ENCODE data around the gene TSC22D4.

Gene TSC22D4

GRCh38 chr7:100432621-100433275, 46.3 kb downstream of the TSC22D4 start:
- TF ChIP-seq, protein P1, sequence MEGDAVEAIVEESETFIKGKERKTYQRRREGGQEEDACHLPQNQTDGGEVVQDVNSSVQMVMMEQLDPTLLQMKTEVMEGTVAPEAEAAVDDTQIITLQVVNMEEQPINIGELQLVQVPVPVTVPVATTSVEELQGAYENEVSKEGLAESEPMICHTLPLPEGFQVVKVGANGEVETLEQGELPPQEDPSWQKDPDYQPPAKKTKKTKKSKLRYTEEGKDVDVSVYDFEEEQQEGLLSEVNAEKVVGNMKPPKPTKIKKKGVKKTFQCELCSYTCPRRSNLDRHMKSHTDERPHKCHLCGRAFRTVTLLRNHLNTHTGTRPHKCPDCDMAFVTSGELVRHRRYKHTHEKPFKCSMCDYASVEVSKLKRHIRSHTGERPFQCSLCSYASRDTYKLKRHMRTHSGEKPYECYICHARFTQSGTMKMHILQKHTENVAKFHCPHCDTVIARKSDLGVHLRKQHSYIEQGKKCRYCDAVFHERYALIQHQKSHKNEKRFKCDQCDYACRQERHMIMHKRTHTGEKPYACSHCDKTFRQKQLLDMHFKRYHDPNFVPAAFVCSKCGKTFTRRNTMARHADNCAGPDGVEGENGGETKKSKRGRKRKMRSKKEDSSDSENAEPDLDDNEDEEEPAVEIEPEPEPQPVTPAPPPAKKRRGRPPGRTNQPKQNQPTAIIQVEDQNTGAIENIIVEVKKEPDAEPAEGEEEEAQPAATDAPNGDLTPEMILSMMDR (IDR thresholded peaks at IDR 0.05; ENCODE audit: low read length, missing control alignments) = no peak
- peak overlapping the region; percentile 10 for H3K4me3 ChIP-seq (replicated peaks; ENCODE audit: low read depth, low read length)
- DNase-seq (ENCODE audit: low read depth) = no peak

GRCh38 chr7:100432053-100432452, 47.0 kb downstream of the TSC22D4 start:
- peak overlapping the region; percentile 74 for H3K4me3 ChIP-seq (replicated peaks; ENCODE audit: low read depth, low read length)
- DNase-seq (ENCODE audit: low read depth) = no peak
- TF ChIP-seq, protein P1 (IDR thresholded peaks at IDR 0.05; ENCODE audit: low read length, missing control alignments) = no peak

DNA sequence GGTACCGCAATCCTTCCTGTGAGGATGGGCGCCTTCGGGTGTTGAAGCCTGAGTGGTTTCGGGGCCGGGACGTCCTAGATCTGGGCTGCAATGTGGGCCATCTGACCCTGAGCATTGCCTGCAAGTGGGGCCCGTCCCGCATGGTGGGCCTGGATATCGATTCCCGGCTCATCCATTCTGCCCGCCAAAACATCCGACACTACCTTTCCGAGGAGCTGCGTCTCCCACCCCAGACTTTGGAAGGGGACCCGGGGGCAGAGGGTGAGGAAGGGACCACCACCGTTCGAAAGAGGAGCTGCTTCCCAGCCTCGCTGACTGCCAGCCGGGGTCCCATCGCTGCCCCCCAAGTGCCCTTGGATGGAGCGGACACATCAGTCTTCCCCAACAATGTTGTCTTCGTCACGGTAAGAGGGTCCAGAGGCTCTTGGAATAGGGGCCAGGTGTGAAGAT, 47.7 kb downstream of the TSC22D4 start:
- TF ChIP-seq, protein P1 (IDR thresholded peaks at IDR 0.05; ENCODE audit: low read length, missing control alignments) = no peak
- no peak for DNase-seq (ENCODE audit: low read depth)
- peak overlapping the region; percentile 74 for H3K4me3 ChIP-seq (replicated peaks; ENCODE audit: low read depth, low read length)

DNA sequence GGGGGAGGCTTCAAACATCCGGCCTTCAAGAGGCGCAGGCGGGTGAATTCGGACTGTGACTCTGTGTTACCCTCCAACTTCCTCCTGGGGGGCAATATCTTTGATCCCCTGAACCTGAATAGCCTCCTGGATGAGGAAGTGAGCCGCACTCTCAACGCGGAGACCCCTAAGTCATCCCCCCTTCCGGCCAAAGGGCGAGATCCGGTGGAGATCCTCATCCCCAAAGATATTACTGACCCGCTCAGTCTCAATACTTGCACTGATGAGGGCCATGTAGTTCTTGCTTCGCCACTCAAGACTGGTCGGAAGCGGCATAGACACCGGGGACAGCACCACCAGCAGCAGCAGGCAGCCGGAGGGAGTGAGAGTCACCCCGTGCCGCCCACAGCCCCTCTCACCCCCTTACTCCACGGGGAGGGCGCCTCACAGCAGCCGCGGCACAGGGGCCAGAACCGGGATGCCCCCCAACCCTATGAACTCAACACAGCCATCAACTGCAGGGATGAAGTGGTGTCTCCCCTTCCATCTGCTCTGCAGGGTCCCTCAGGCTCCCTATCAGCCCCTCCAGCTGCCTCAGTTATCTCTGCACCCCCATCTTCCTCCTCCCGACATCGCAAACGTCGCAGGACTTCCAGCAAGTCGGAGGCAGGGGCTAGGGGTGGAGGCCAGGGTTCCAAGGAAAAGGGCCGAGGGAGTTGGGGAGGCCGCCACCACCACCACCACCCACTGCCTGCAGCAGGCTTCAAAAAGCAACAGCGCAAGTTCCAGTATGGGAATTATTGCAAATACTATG, 48.3 kb downstream of the TSC22D4 start:
- DNase-seq (ENCODE audit: low read depth) = no peak

GRCh38 chr7:100429637-100430492, 49.1 kb downstream of the TSC22D4 start, which contains the start of gene MEPCE:
TSS of gene MEPCE (plus strand) at chr7:100429831. CDS start at chr7:100430019, 188 bp downstream.
- peak; percentile 96 for DNase-seq (ENCODE audit: low read depth)
- peak within 1 kb of the TSS; percentile 74 for H3K4me3 ChIP-seq (replicated peaks; ENCODE audit: low read depth, low read length)
- TF ChIP-seq, protein P1 (IDR thresholded peaks at IDR 0.05; ENCODE audit: low read length, missing control alignments) = no peak

More for the DNA sequence above, 48.3 kb downstream of the TSC22D4 start:
- peak overlapping the region; percentile 74 for H3K4me3 ChIP-seq (replicated peaks; ENCODE audit: low read depth, low read length)
- TF ChIP-seq, protein P1 (IDR thresholded peaks at IDR 0.05; ENCODE audit: low read length, missing control alignments) = no peak

DNA sequence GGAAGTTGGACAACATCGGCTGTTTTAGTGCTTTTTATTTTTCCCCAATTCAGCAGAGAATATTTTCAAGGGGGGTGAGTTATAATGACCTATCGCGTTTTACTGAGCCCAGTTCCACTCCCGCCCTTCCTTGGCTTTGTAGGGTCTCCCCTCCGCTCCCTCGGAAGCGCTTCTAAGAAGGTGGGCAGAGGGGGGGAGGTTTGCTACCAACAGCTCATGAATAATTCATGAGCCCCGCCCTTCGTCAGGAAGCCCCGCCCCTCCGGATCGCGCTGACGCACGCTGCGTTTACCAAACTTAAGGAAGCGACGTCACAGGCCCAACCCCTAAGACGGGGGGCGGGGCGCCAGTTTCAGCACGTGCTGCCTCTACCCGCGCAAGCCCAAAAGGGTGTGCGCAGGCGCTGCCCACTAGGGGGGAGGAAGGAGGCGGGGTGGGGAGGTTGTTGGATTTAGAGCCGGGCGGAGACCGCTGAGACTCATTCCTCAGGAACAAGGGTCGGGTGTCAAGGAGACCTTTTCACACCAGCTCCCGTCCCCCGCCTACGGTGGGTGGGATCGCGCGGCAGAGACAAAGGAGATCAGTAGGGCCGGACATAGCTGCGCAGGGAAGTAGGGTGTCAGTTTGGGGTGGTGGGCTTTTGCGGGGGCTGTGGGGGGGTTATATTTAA, 49.9 kb downstream of the TSC22D4 start:
- peak overlapping the region; percentile 74 for H3K4me3 ChIP-seq (replicated peaks; ENCODE audit: low read depth, low read length)
- TF ChIP-seq, protein P1 (IDR thresholded peaks at IDR 0.05; ENCODE audit: low read length, missing control alignments) = no peak
- DNase-seq (ENCODE audit: low read depth) = peak; percentile 100

Data from fibroblast of pulmonary artery (primary cell).